IMR-90 (cell line): ENCODE data around the gene LHFPL3.

ENCODE experiments used
- CEBPB ChIP-seq: IDR thresholded peaks from 2 replicates; pipeline ENCODE4 v1.6.1; 2012; ENCODE audit warnings: low read depth, low read length, improper control_type of control experiment
- CTCF ChIP-seq: conservative IDR thresholded peaks from 2 replicates; pipeline ENCODE4 v1.5.1; 2012; ENCODE audit warnings: mild to moderate bottlenecking, low read depth, low read length, improper control_type of control experiment
- ELK1 ChIP-seq: fragments of 150-350 bp; IDR thresholded peaks from 2 replicates; pipeline ENCODE4 v1.6.1; 2016; ENCODE audit warnings: low read depth, mild to moderate bottlenecking, low read length, moderate library complexity, borderline replicate concordance
- MXI1 ChIP-seq: IDR thresholded peaks from 2 replicates; pipeline ENCODE4 v1.6.1; 2012; ENCODE audit warnings: low read depth, mild to moderate bottlenecking, low read length, moderate library complexity, borderline replicate concordance
- POLR2A ChIP-seq: IDR thresholded peaks from 2 replicates; pipeline ENCODE4 v1.6.1; 2012; ENCODE audit warnings: mild to moderate bottlenecking, low read depth, low read length
- RAD21 ChIP-seq: IDR thresholded peaks from 2 replicates; pipeline ENCODE4 v1.6.1; 2012; ENCODE audit warnings: low read length, improper control_type of control experiment
- RCOR1 ChIP-seq: IDR thresholded peaks from 2 replicates; pipeline ENCODE4 v1.6.1; 2012; ENCODE audit warnings: mild to moderate bottlenecking, low read length, improper control_type of control experiment; ENCODE audit not compliant: insufficient replicate concordance
- RFX5 ChIP-seq: IDR thresholded peaks from 2 replicates; pipeline ENCODE4 v1.8.0; 2012; ENCODE audit warnings: low read depth, mild to moderate bottlenecking, low read length, moderate library complexity
- SMC3 ChIP-seq: fragments of 150-350 bp; IDR thresholded peaks from 2 replicates; pipeline ENCODE4 v1.6.1; 2016; ENCODE audit warnings: low read depth, mild to moderate bottlenecking, antibody characterized with exemption, low read length, moderate library complexity

GRCh38 chr7:104903846-104904245 is 575.4 kb downstream of the LHFPL3 start:
- TF ChIP-seq MXI1 = no peak
- TF ChIP-seq CTCF = no peak
- no peak for TF ChIP-seq RCOR1
- TF ChIP-seq POLR2A = no peak
- TF ChIP-seq RFX5 = no peak
- no peak for TF ChIP-seq CEBPB
- no peak for TF ChIP-seq ELK1
- no peak for TF ChIP-seq RAD21
- no peak for TF ChIP-seq SMC3
